Neural cell (in vitro differentiated cells): ENCODE measurements around the gene AGFG1. TPM values are rescaled to one million over a fixed set of nuclear protein-coding genes. Genes with fewer than 3 reads are reported as not detected.

ENCODE experiments used
- H2AFZ ChIP-seq: fragments of 200-600, 300-800 bp; sonication (generic), shearing (Covaris generic); 2 replicates; pipeline ENCODE4 v1.6.0; 2014; ENCODE audit warnings: low read depth, mild to moderate bottlenecking, antibody characterized with exemption, low read length, moderate library complexity
- H3F3A ChIP-seq: fragments of 200-600 bp; shearing (Covaris generic); 2 replicates; pipeline ENCODE4 v1.6.1; 2016; ENCODE audit warnings: mild to moderate bottlenecking, moderate library complexity, mixed read lengths, antibody characterized with exemption, low read length; ENCODE audit not compliant: insufficient read depth, poor library complexity, severe bottlenecking
- H3K27ac ChIP-seq: fragments of 200-600, 300-800 bp; sonication (generic), shearing (Covaris generic); 2 replicates; pipeline ENCODE4 v1.5.1; 2014; ENCODE audit warnings: mild to moderate bottlenecking, low read length, moderate library complexity
- H3K27me3 ChIP-seq: fragments of 300-800, 200-600 bp; sonication (generic), shearing (Covaris generic); 2 replicates; pipeline ENCODE4 v1.6.0; 2014; ENCODE audit warnings: mild to moderate bottlenecking, low read depth, low read length, moderate library complexity; ENCODE audit not compliant: insufficient read depth
- H3K36me3 ChIP-seq: fragments of 300-800, 200-600 bp; sonication (generic), shearing (Covaris generic); 2 replicates; pipeline ENCODE4 v1.5.1; 2014; ENCODE audit warnings: mild to moderate bottlenecking, antibody characterized with exemption, low read length, moderate library complexity; ENCODE audit not compliant: insufficient read depth
- H3K4me2 ChIP-seq: fragments of 300-800, 200-600 bp; sonication (generic), shearing (Covaris generic); 2 replicates; pipeline ENCODE4 v1.6.0; 2014; ENCODE audit warnings: mild to moderate bottlenecking, low read length
- H3K4me3 ChIP-seq: fragments of 300-800, 200-600 bp; sonication (generic), shearing (Covaris generic); 2 replicates; pipeline ENCODE4 v1.5.1; 2014; ENCODE audit warnings: mild to moderate bottlenecking, low read length, moderate library complexity
- H3K79me2 ChIP-seq: fragments of 200-600 bp; shearing (Covaris generic); replicated peaks from 2 replicates; pipeline ENCODE4 v1.6.0; 2014; ENCODE audit warnings: mild to moderate bottlenecking, low read length, moderate library complexity; ENCODE audit not compliant: insufficient read depth
- H3K9ac ChIP-seq: fragments of 300-800, 200-600 bp; sonication (generic), shearing (Covaris generic); 2 replicates; pipeline ENCODE4 v1.6.1; 2016; ENCODE audit warnings: mild to moderate bottlenecking, low read length, mixed read lengths
- H3K9me2 ChIP-seq: fragments of 200-600 bp; shearing (Covaris generic); 2 replicates; pipeline ENCODE4 v1.6.1; 2016; ENCODE audit warnings: mild to moderate bottlenecking, low read length, mixed read lengths; ENCODE audit not compliant: insufficient read depth
- H3K9me3 ChIP-seq: fragments of 200-600, 300-800 bp; sonication (generic), shearing (Covaris generic); 2 replicates; pipeline ENCODE4 v1.6.1; 2016; ENCODE audit warnings: mild to moderate bottlenecking, mixed run types, low read length, moderate library complexity, mixed read lengths
- H4K20me1 ChIP-seq: fragments of 200-600 bp; shearing (Covaris generic); 2 replicates; pipeline ENCODE4 v1.6.1; 2016; ENCODE audit warnings: mild to moderate bottlenecking, mixed run types; ENCODE audit not compliant: insufficient read depth
- EP300 ChIP-seq: fragments of 450-650 bp; conservative IDR thresholded peaks from 2 replicates; pipeline ENCODE4 v1.6.1; 2014; ENCODE audit warnings: antibody characterized with exemption, mild to moderate bottlenecking, moderate library complexity; ENCODE audit not compliant: poor library complexity, severe bottlenecking
- EZH2 ChIP-seq: fragments of 200-600, 300-800 bp; shearing (Covaris generic), sonication (generic); IDR thresholded peaks from 2 replicates; pipeline ENCODE4 v1.6.1; 2014; ENCODE audit warnings: antibody characterized with exemption, low read length, borderline replicate concordance, mild to moderate bottlenecking; ENCODE audit not compliant: insufficient read depth, poor library complexity, severe bottlenecking
- MXI1 ChIP-seq: fragments of 450-650 bp; conservative IDR thresholded peaks from 2 replicates; pipeline ENCODE4 v1.6.1; 2014; ENCODE audit warnings: antibody characterized with exemption, mild to moderate bottlenecking; ENCODE audit not compliant: poor library complexity, severe bottlenecking
- POLR2AphosphoS5 ChIP-seq: IDR thresholded peaks from 2 replicates; pipeline ENCODE4 v1.6.1; 2012
- RAD21 ChIP-seq: fragments of 450-650 bp; conservative IDR thresholded peaks from 2 replicates; pipeline ENCODE4 v1.6.1; 2014; ENCODE audit warnings: antibody characterized with exemption, mild to moderate bottlenecking, moderate library complexity
- SMC3 ChIP-seq: fragments of 450-650 bp; conservative IDR thresholded peaks from 2 replicates; pipeline ENCODE4 v1.6.1; 2014; ENCODE audit warnings: antibody characterized with exemption, mild to moderate bottlenecking, moderate library complexity; ENCODE audit not compliant: poor library complexity
- TAF1 ChIP-seq: IDR thresholded peaks from 2 replicates; pipeline ENCODE4 v1.6.1; 2012; ENCODE audit warnings: low read depth
- polyA plus RNA-seq: library from polyadenylated mRNA; depleted of rRNA; stranded (reverse); fragments of >200 nt; gene quantifications from 2 replicates; pipeline ENCODE4 v1.2.3, GENCODE V29; 2014
- TF ChIP-seq, protein P1 (sequence below): IDR thresholded peaks from 2 replicates; pipeline ENCODE4 v1.6.1; 2012; ENCODE audit warnings: borderline replicate concordance
- TF ChIP-seq, protein P2 (sequence below): fragments of 450-650 bp; IDR thresholded peaks from 2 replicates; pipeline ENCODE4 v1.5.1; 2014; ENCODE audit warnings: antibody characterized with exemption, mild to moderate bottlenecking, moderate library complexity; ENCODE audit not compliant: poor library complexity, severe bottlenecking

The AGFG1 gene
- polyA plus RNA-seq, 1 donor from 2014 or later, result 106 TPM

DNA sequence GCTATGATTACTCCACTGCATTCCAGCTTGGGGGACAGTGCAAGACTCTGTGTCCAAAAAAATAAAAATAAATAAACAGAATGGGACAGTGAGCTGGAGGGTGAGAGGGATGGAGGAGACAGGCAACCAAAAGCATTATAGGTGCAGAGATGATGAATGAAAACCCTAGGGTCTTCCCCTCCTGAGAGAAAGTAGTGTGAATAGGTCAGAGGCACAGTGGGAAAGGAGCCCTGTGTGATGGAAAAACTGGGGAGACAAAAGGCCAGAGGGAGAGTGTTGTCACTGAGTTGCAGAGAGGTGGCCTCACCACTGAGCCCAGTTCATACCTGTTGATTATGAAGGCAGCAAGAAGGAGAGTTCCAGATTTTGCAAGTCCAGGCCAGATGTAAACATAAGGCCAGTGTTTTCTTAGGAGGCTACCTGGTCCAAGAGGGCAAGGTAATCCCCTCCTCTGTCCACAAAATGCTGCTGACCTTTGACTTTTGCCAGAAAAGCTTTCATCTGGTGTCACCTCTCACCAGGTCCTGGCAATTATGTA, 17.6 kb upstream of the AGFG1 start:
- no peaks in the 10 kb centered on the region for H4K20me1 ChIP-seq
- H2AFZ ChIP-seq, result no peak overlapping the region
- H3K4me2 ChIP-seq, result no peak overlapping the region
- H3K27ac ChIP-seq, result no peak overlapping the region
- H3F3A ChIP-seq, result no peaks in the 10 kb centered on the region
- no peak overlapping the region for H3K9ac ChIP-seq
- no peaks in the 10 kb centered on the region for H3K79me2 ChIP-seq
- H3K27me3 ChIP-seq, result no peaks in the 10 kb centered on the region
- no peaks in the 10 kb centered on the region for H3K36me3 ChIP-seq
- no peaks in the 10 kb centered on the region for H3K9me3 ChIP-seq
- H3K9me2 ChIP-seq, result no peaks in the 10 kb centered on the region
- TF ChIP-seq EZH2 (no peak), EP300 (no peak), RAD21 (no peak), TAF1 (no peak), SMC3 (no peak)
- H3K4me3 ChIP-seq, result no peak overlapping the region

DNA sequence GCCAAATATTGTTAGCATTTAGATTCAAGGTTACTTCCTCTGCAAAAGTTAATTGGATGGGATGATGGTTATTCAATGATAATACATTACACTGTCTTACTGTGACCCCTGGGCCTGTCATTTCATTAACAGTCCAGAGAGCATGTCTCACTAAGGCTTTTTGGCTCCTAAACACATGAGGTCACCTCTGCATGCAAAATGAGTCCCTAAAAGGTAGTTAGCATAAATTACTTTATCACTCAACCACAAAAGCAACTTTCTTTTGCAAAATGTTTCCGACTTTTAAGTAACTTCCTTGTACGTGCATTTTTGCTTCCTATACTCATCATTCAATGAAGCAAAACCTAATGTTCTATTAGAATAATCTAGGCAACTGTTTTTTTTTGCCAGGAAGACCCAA, 16.8 kb upstream of the AGFG1 start:
- H3K9me3 ChIP-seq, result no peaks in the 10 kb centered on the region
- no peak for TF ChIP-seq TAF1
- no peak for TF ChIP-seq MXI1
- TF ChIP-seq RAD21, result no peak
- TF ChIP-seq, protein P1, sequence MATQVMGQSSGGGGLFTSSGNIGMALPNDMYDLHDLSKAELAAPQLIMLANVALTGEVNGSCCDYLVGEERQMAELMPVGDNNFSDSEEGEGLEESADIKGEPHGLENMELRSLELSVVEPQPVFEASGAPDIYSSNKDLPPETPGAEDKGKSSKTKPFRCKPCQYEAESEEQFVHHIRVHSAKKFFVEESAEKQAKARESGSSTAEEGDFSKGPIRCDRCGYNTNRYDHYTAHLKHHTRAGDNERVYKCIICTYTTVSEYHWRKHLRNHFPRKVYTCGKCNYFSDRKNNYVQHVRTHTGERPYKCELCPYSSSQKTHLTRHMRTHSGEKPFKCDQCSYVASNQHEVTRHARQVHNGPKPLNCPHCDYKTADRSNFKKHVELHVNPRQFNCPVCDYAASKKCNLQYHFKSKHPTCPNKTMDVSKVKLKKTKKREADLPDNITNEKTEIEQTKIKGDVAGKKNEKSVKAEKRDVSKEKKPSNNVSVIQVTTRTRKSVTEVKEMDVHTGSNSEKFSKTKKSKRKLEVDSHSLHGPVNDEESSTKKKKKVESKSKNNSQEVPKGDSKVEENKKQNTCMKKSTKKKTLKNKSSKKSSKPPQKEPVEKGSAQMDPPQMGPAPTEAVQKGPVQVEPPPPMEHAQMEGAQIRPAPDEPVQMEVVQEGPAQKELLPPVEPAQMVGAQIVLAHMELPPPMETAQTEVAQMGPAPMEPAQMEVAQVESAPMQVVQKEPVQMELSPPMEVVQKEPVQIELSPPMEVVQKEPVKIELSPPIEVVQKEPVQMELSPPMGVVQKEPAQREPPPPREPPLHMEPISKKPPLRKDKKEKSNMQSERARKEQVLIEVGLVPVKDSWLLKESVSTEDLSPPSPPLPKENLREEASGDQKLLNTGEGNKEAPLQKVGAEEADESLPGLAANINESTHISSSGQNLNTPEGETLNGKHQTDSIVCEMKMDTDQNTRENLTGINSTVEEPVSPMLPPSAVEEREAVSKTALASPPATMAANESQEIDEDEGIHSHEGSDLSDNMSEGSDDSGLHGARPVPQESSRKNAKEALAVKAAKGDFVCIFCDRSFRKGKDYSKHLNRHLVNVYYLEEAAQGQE, result no peak
- TF ChIP-seq, protein P2, sequence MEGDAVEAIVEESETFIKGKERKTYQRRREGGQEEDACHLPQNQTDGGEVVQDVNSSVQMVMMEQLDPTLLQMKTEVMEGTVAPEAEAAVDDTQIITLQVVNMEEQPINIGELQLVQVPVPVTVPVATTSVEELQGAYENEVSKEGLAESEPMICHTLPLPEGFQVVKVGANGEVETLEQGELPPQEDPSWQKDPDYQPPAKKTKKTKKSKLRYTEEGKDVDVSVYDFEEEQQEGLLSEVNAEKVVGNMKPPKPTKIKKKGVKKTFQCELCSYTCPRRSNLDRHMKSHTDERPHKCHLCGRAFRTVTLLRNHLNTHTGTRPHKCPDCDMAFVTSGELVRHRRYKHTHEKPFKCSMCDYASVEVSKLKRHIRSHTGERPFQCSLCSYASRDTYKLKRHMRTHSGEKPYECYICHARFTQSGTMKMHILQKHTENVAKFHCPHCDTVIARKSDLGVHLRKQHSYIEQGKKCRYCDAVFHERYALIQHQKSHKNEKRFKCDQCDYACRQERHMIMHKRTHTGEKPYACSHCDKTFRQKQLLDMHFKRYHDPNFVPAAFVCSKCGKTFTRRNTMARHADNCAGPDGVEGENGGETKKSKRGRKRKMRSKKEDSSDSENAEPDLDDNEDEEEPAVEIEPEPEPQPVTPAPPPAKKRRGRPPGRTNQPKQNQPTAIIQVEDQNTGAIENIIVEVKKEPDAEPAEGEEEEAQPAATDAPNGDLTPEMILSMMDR, result no peak
- no peak for TF ChIP-seq SMC3
- TF ChIP-seq POLR2AphosphoS5, result no peak
- TF ChIP-seq EZH2, result no peak
- no peak overlapping the region for H3K9ac ChIP-seq
- H4K20me1 ChIP-seq, result no peaks in the 10 kb centered on the region
- H3K27ac ChIP-seq, result no peak overlapping the region
- no peak overlapping the region for H2AFZ ChIP-seq
- H3K4me3 ChIP-seq, result no peak overlapping the region
- no peaks in the 10 kb centered on the region for H3K9me2 ChIP-seq
- H3K79me2 ChIP-seq, result no peaks in the 10 kb centered on the region
- no peak overlapping the region for H3K4me2 ChIP-seq
- H3F3A ChIP-seq, result no peaks in the 10 kb centered on the region
- no peaks in the 10 kb centered on the region for H3K36me3 ChIP-seq
- no peaks in the 10 kb centered on the region for H3K27me3 ChIP-seq
